Superior temporal gyrus (tissue), 1 donor: ENCODE measurements around the gene LCE1A.

Experiments used
- DNase-seq: peaks from one replicate; pipeline ENCODE4 v3.0.0-alpha.2; 2016; ENCODE audit errors: extremely low spot score

Gene LCE1A

GRCh38 chr1:152870831-152871730, 43.8 kb downstream of the LCE1A start:
- DNase-seq, result no peak

GRCh38 chr1:152871731-152872126, 44.5 kb downstream of the LCE1A start:
- DNase-seq, result no peak

GRCh38 chr1:152873495-152873894, 46.2 kb downstream of the LCE1A start:
- DNase-seq, result no peak

GRCh38 chr1:152876827-152877226, 49.6 kb downstream of the LCE1A start:
- DNase-seq, result no peak
